NCI-H1092 (cell line): Measurements from ENCODE around the gene ARPC1A.

Experiments
- DNase-seq: peaks from one replicate; lab custom pipeline; 2025; lab: John Stamatoyannopoulos, UW

Gene ARPC1A

DNA sequence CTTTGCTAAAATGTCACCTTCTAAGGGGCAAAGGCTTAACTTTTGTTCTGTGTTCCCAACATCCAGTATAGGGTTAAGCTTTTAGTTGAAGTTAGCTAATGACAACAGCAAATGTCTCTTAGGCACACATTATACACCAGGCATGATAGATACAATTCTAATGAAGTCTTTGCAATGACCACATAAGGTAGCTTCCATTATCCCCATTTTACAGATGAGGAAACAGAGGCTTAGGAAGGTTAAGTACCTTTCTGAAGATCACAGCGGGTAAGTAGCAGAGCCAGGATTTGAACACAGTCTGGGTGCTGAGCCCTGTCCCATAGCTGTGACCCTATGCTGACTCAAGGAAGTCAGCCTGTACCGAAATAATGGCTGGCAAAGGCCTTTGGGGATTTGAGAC lies 84.9 kb downstream of the ARPC1A start:
- no peak for DNase-seq

- DNase-seq, result peak; percentile 22
Observed at GRCh38 chr7:99415513-99416127, 89.9 kb downstream of the ARPC1A start.
